Esophagus muscularis mucosa (tissue), 4 donors: ENCODE measurements around the gene PHC1. TPM values are rescaled to one million over a fixed set of nuclear protein-coding genes. Genes with fewer than 3 reads are reported as not detected.

Experiments
- DNase-seq: peaks from one replicate; pipeline ENCODE4 v3.0.0-alpha.2; 2017; ENCODE audit errors: extremely low spot score
- H3K27ac ChIP-seq, 4 donors: fragments of 200-600 bp; sonication (generic); replicated peaks in 1 of 4; 1 replicate in 3 of 4; 2 replicates in 1 of 4; pipeline ENCODE4 v1.5.1; 2016 to 2019; ENCODE audit warnings: mild to moderate bottlenecking in 1 of 4
- H3K27me3 ChIP-seq, 4 donors: fragments of 200-600 bp; sonication (generic); one replicate each; pipeline versions ENCODE4 v1.5.1 to v1.6.0; 2016 to 2019
- H3K36me3 ChIP-seq, 4 donors: fragments of 200-600 bp; sonication (generic); one replicate each; pipeline ENCODE4 v1.5.1; 2016 to 2019
- H3K4me1 ChIP-seq, 4 donors: fragments of 200-600 bp; sonication (generic); one replicate each; pipeline ENCODE4 v1.5.1; 2016 to 2019
- H3K4me3 ChIP-seq, 4 donors: fragments of 200-600 bp; sonication (generic); 1 replicate in 2 of 4; 2 replicates in 2 of 4; pipeline ENCODE4 v1.5.1; 2016 to 2019; ENCODE audit warnings: mild to moderate bottlenecking in 4 of 4, moderate library complexity in 1 of 4
- H3K9me3 ChIP-seq, 4 donors: fragments of 200-600 bp; sonication (generic); 1 replicate in 3 of 4; 2 replicates in 1 of 4; pipeline ENCODE4 v1.5.1; 2016 to 2019
- EP300 ChIP-seq: sonication (generic); formaldehyde crosslinking; IDR thresholded peaks from one replicate; pipeline ENCODE4 v1.6.1; 2017; ENCODE audit warnings: antibody characterized with exemption
- POLR2A ChIP-seq: fragments of 450-650 bp; IDR thresholded peaks from one replicate; pipeline ENCODE4 v1.6.1; 2017; ENCODE audit warnings: antibody characterized with exemption, moderate library complexity, mild to moderate bottlenecking, low read depth
- POLR2AphosphoS5 ChIP-seq, 2 donors: sonication (generic); formaldehyde crosslinking; IDR thresholded peaks; one replicate each; pipeline ENCODE4 v1.6.1; 2017; ENCODE audit warnings: antibody characterized with exemption in 2 of 2
- WGBS: methylation state at CpG from one replicate; pipeline ENCODE4 v1.1.5; 2018; 5-methylcytosine and 5-hydroxymethylcytosine counted together
- intact Hi-C: fragments of 100-400 bp; cut with DNase I; formaldehyde crosslinking; loops from one replicate; pipeline ENCODE4 v1.15.1; 2023
- total RNA-seq, 4 donors: library from RNA; depleted of rRNA; stranded (reverse); fragments of >200 nt; gene quantifications; one replicate each; pipeline versions ENCODE4 v1.1.0 to v1.2.1, GENCODE V29; 2016
- TF ChIP-seq, protein P1 (sequence below), 3 experiments: fragments of 200-600 bp in 2 of 3; fragments of 450-650 bp in 1 of 3; sonication (generic) in 2 of 3; IDR thresholded peaks; one replicate each; pipeline ENCODE4 v1.5.1; 2017 to 2019; ENCODE audit warnings: antibody characterized with exemption in 3 of 3, mild to moderate bottlenecking in 2 of 3, moderate library complexity in 1 of 3

The PHC1 gene
- total RNA-seq, 4 donors from 2014 or later, result 33.2 to 51.6 (median 43.7) TPM

- DNase-seq, result no peak
- TF ChIP-seq POLR2A (no peak), POLR2AphosphoS5 (IDR thresholded peaks at IDR 0.05) (no peak), EP300 (no peak)
- TF ChIP-seq, protein P1, sequence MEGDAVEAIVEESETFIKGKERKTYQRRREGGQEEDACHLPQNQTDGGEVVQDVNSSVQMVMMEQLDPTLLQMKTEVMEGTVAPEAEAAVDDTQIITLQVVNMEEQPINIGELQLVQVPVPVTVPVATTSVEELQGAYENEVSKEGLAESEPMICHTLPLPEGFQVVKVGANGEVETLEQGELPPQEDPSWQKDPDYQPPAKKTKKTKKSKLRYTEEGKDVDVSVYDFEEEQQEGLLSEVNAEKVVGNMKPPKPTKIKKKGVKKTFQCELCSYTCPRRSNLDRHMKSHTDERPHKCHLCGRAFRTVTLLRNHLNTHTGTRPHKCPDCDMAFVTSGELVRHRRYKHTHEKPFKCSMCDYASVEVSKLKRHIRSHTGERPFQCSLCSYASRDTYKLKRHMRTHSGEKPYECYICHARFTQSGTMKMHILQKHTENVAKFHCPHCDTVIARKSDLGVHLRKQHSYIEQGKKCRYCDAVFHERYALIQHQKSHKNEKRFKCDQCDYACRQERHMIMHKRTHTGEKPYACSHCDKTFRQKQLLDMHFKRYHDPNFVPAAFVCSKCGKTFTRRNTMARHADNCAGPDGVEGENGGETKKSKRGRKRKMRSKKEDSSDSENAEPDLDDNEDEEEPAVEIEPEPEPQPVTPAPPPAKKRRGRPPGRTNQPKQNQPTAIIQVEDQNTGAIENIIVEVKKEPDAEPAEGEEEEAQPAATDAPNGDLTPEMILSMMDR (IDR thresholded peaks at IDR 0.05), result no peak
- no peaks in the 10 kb centered on the region for H3K27me3 ChIP-seq
- no peaks in the 10 kb centered on the region for H3K36me3 ChIP-seq
- peak overlapping the region in 1 of 4 donors; percentile 16 for H3K27ac ChIP-seq
- no peak overlapping the region for H3K4me3 ChIP-seq
- H3K9me3 ChIP-seq, result no peaks in the 10 kb centered on the region
- intact Hi-C loops, result no loop called here
- 70% methylated on average over 3 of the region's 3 CpGs for WGBS
- peaks cover 21 to 36% (median 34%) of the 10 kb centered on the region in 4 donors for H3K4me1 ChIP-seq
Measured at GRCh38 chr12:8911606-8912268, 2.6 kb upstream of the PHC1 start.

DNA sequence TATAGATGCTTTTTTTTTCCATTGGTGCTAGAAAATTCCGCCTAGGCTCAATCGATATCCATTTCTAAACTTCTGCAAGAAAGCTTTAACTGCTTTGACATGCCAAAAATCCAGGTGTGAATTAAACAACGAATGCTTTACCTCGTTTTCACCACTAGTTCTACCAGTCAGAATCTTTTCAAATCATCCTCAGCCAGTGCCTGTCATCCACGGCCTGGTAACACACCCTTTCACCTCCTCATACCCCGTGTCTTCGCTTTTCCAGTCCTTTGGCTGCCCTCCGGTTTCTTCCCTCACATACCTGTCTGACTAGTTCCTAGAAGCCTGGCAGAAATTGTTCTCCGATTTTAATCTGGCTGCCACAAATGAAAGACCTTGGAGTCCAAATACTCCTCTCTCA is 1.4 kb upstream of the PHC1 start:
- peak overlapping the region; percentile 91 to 94 (median 91) for H3K27ac ChIP-seq
- H3K4me3 ChIP-seq, result peak overlapping the region in 2 of 4 donors; percentile 62 to 81
- DNase-seq, result no peak
- peaks cover 21 to 42% (median 35%) of the 10 kb centered on the region in 4 donors for H3K4me1 ChIP-seq
- H3K9me3 ChIP-seq, result no peaks in the 10 kb centered on the region
- TF ChIP-seq EP300 (no peak), POLR2AphosphoS5 (IDR thresholded peaks at IDR 0.05) (no peak), POLR2A (no peak)
- TF ChIP-seq, protein P1 (IDR thresholded peaks at IDR 0.05), result peak in 1 of 3 experiments; percentile 23
- H3K27me3 ChIP-seq, result no peaks in the 10 kb centered on the region
- no peaks in the 10 kb centered on the region for H3K36me3 ChIP-seq
- intact Hi-C loops, result no loop called here
- 34% methylated on average over 9 of the region's 9 CpGs for WGBS

DNA sequence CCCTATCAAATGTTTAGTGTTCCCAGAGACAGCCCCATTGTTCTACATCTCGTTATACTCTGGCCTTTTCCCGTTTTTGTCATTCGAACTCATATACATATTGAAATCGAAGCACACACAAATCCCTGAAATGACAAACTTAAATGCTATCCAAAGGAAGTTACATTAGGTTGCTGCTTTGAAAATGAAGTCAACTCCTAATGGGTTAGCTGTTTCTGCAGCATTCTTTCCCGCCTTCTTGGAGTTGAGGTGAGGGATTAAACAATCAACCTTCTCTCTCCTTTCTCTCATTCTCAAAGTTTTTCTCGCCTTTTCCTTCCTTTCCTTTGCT is 642 bp upstream of the PHC1 start:
- Histone ChIP-seq H3K36me3 (peaks cover 0 to 6% (median 3%) of the 10 kb centered on the region in 4 donors), H3K4me3 (peak overlapping the region; percentile 62 to 81 (median 79)), H3K27me3 (no peaks in the 10 kb centered on the region), H3K4me1 (peaks cover 21 to 42% (median 35%) of the 10 kb centered on the region in 4 donors), H3K9me3 (no peaks in the 10 kb centered on the region), H3K27ac (peak overlapping the region; percentile 91 to 94 (median 91))
- DNase-seq, result no peak
- TF ChIP-seq POLR2AphosphoS5 (IDR thresholded peaks at IDR 0.05) (no peak), EP300 (no peak), POLR2A (no peak)
- TF ChIP-seq, protein P1 (IDR thresholded peaks at IDR 0.05), result no peak
- intact Hi-C loops, result no loop called here
- 14% methylated on average over 6 of the region's 6 CpGs for WGBS

DNA sequence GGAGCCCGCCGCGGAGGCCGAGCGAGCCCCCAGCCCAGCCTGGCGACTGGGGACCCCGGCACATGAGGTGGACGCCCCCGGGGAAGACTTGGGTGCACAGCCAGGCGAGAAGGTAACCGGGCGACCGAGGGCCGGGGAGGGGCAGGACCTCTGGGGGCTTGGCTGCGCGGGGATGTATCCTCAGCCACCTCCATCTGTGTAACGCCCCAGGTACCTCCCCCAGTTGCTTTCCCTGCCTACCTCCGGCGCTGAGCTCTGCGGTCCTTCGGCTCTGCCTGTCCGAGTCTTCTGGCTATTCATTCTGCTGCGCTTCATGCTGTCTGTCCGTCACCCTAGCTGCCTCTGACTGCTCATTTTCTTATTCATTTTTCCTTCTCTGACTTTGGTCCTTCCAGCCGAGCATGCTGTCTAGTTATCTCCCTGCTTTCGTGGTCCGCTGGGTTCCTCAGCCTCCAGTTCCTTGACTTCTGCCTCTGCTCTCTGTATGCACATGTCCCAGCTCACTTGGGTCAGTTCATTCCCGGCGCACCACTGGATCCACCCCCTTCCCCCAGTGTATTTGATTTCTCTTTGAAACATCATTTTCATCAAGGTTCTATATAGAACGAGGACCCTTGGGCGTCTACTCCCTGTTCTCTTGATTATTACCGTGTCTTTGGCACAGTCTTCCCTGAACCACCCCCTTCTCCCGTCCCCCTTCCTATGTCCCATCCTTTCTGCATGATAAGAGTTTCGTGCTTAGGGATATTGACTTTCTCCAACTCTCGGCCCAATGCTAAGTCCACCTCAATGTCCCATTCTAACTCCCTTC is 612 bp downstream of the PHC1 start:
- no peaks in the 10 kb centered on the region for H3K9me3 ChIP-seq
- TF ChIP-seq POLR2A, result no peak
- TF ChIP-seq, protein P1 (IDR thresholded peaks at IDR 0.05), result no peak
- TF ChIP-seq POLR2AphosphoS5 (IDR thresholded peaks at IDR 0.05), result peak in 1 of 2 donors; percentile 4
- H3K27ac ChIP-seq, result peak overlapping the region; percentile 91 to 94 (median 91)
- DNase-seq, result no peak
- peaks cover 21 to 42% (median 35%) of the 10 kb centered on the region in 4 donors for H3K4me1 ChIP-seq
- peak overlapping the region; percentile 62 to 81 (median 79) for H3K4me3 ChIP-seq
- H3K27me3 ChIP-seq, result no peaks in the 10 kb centered on the region
- 1% methylated on average over 26 of the region's 35 CpGs for WGBS
- peaks cover 0 to 18% (median 16%) of the 10 kb centered on the region in 4 donors for H3K36me3 ChIP-seq
- intact Hi-C loops, result no loop called here
